ENCODE data around the gene PPIG.

DNA sequence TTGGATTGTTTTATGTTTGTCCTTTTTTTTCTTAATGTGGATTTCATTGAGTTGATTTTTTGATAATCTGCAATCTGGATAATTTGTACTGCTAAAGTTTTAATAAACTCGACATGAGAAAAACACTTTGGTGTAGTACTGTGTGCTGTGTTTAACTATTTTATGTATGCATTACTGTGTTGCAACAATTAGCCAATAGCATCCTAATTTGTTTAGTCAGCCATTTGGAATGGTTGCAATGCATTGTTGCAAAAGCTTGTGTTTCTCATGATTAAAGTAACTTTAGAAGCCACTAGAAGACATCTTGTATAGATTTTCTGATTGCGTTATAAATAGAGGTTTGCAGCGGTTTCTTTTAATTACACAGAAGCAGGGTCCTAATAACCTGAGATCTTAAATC is 53.5 kb downstream of the PPIG start:
- TF ChIP-seq, protein P1, sequence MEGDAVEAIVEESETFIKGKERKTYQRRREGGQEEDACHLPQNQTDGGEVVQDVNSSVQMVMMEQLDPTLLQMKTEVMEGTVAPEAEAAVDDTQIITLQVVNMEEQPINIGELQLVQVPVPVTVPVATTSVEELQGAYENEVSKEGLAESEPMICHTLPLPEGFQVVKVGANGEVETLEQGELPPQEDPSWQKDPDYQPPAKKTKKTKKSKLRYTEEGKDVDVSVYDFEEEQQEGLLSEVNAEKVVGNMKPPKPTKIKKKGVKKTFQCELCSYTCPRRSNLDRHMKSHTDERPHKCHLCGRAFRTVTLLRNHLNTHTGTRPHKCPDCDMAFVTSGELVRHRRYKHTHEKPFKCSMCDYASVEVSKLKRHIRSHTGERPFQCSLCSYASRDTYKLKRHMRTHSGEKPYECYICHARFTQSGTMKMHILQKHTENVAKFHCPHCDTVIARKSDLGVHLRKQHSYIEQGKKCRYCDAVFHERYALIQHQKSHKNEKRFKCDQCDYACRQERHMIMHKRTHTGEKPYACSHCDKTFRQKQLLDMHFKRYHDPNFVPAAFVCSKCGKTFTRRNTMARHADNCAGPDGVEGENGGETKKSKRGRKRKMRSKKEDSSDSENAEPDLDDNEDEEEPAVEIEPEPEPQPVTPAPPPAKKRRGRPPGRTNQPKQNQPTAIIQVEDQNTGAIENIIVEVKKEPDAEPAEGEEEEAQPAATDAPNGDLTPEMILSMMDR (IDR thresholded peaks at IDR 0.05) = no peak
- no peak for TF ChIP-seq EZH2 (IDR thresholded peaks at IDR 0.05; ENCODE audit: borderline replicate concordance, insufficient read depth, low read depth, low read length, poor library complexity, severe bottlenecking)

Measured in B cell (primary cell).